ENCODE measurements around the gene MYRFL. TPM values are rescaled to one million over a fixed set of nuclear protein-coding genes. Genes with fewer than 3 reads are reported as not detected.

Gene MYRFL
- total RNA-seq, 1 experiment from 2014 or later = 0.57 TPM

DNA sequence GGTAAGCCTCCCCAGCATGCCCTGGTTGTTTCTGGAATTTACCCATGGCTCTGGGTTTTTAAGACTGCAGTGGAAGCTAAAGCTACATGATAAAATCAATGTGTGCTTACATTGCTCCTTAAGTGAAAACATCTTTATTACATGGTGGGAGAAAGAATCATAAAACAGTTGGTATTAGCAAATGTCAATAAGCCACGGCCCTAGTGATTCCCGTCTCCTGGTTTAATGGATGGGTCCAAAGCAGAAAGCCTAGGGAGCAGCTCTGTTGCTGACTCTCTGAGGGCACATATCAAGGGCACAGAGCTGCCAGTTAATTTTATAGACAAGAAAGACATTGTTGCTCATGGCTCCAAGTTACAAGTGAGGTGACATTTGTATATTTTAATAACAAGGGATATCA, 127.9 kb downstream of the MYRFL start:
- H3K23ac ChIP-seq (ENCODE audit: insufficient read length, low read depth, low read length) = no peak overlapping the region
- peaks cover 4% of the 10 kb centered on the region; the same call in 1 of the 2 replicates for H3K4me1 ChIP-seq (ENCODE audit: insufficient read depth, low read length)
- no peak overlapping the region for H4K91ac ChIP-seq (ENCODE audit: insufficient read length, low read depth, low read length)
- H3K9me3 ChIP-seq (ENCODE audit: control insufficient read depth, low read depth, low read length) = no peaks in the 10 kb centered on the region
- no peak overlapping the region for H2AK5ac ChIP-seq (ENCODE audit: insufficient read length, low read length)
- H3K9ac ChIP-seq (ENCODE audit: extremely low read depth, insufficient read length, low read length) = no peak overlapping the region
- no peak overlapping the region for H2AFZ ChIP-seq (ENCODE audit: low read length)
- no peak overlapping the region for H2BK120ac ChIP-seq (ENCODE audit: low read depth, low read length, poor library complexity, severe bottlenecking)
- Mint-ChIP-seq H3K9me3 (peaks cover 0 to 7% of the 10 kb centered on the region in 2 experiments; a peak in 3 of 5 replicates), H3K4me1 (peaks cover 38 to 47% of the 10 kb centered on the region in 2 experiments), H3K27me3 (ENCODE audit: low read depth) (no peaks in the 10 kb centered on the region), H3K36me3 (ENCODE audit: insufficient read depth in 1 of 3, low read depth in 3 of 3) (peaks cover 2 to 8% (median 5%) of the 10 kb centered on the region in 3 experiments; a peak in 3 of 7 replicates), H3K4me3 (no peak overlapping the region), H3K27ac (peak overlapping the region in 1 of 3 experiments; percentile 15; a peak in 1 of 7 replicates)
- no peaks in the 10 kb centered on the region for H3K79me2 ChIP-seq (ENCODE audit: insufficient read depth, low read length)
- no peak overlapping the region for H2BK12ac ChIP-seq (ENCODE audit: insufficient read length, low read depth, low read length)
- H2BK15ac ChIP-seq (ENCODE audit: low read depth, low read length) = no peak overlapping the region
- no peak for DNase-seq
- H3K18ac ChIP-seq (ENCODE audit: insufficient read length, low read depth, low read length) = no peak overlapping the region
- H3K4me2 ChIP-seq (ENCODE audit: insufficient read depth, insufficient read length, low read length) = no peak overlapping the region
- WGBS (ENCODE audit: extremely low coverage, insufficient read length, low lambda C conversion rate) = no CpG with 5 or more reads among the region's 2 CpGs
- no peak overlapping the region for H3K14ac ChIP-seq (ENCODE audit: insufficient read depth, low read length)
- H2BK20ac ChIP-seq (ENCODE audit: low read depth, low read length, poor library complexity, severe bottlenecking) = no peak overlapping the region
- H3K56ac ChIP-seq (ENCODE audit: insufficient read length, low read depth, low read length) = no peak overlapping the region
- TF ChIP-seq, protein P1, sequence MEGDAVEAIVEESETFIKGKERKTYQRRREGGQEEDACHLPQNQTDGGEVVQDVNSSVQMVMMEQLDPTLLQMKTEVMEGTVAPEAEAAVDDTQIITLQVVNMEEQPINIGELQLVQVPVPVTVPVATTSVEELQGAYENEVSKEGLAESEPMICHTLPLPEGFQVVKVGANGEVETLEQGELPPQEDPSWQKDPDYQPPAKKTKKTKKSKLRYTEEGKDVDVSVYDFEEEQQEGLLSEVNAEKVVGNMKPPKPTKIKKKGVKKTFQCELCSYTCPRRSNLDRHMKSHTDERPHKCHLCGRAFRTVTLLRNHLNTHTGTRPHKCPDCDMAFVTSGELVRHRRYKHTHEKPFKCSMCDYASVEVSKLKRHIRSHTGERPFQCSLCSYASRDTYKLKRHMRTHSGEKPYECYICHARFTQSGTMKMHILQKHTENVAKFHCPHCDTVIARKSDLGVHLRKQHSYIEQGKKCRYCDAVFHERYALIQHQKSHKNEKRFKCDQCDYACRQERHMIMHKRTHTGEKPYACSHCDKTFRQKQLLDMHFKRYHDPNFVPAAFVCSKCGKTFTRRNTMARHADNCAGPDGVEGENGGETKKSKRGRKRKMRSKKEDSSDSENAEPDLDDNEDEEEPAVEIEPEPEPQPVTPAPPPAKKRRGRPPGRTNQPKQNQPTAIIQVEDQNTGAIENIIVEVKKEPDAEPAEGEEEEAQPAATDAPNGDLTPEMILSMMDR (conservative IDR thresholded peaks at IDR 0.05) = no peak
- no peaks in the 10 kb centered on the region for H4K20me1 ChIP-seq (ENCODE audit: control insufficient read depth, insufficient read depth, insufficient read length)
- H4K5ac ChIP-seq (ENCODE audit: insufficient read length, low read depth, low read length) = no peak overlapping the region
- H2BK5ac ChIP-seq (ENCODE audit: insufficient read length, low read length) = no peak overlapping the region
- no peak overlapping the region for H3T11ph ChIP-seq (ENCODE audit: low read length)
- H4K8ac ChIP-seq (replicated peaks; ENCODE audit: insufficient read length, low read depth, low read length) = no peak overlapping the region
- H3K4ac ChIP-seq (ENCODE audit: low read depth, low read length) = no peak overlapping the region
- no peaks in the 10 kb centered on the region for H3K23me2 ChIP-seq (ENCODE audit: insufficient read length, low read depth, low read length, poor library complexity, severe bottlenecking)
- no peaks in the 10 kb centered on the region for H3K79me1 ChIP-seq (ENCODE audit: insufficient read depth, low read depth, low read length, poor library complexity, severe bottlenecking)
- H3K27ac ChIP-seq (ENCODE audit: insufficient read length, low read depth, low read length) = no peak overlapping the region
- H3K27me3 ChIP-seq (ENCODE audit: insufficient read depth, low read length) = no peaks in the 10 kb centered on the region
